ENCODE data around the gene SYNE4. TPM values are rescaled to one million over a fixed set of nuclear protein-coding genes. Genes with fewer than 3 reads are reported as not detected.

SYNE4 gene
- total and polyA plus RNA-seq, 9 of the 15 experiments (the other 6 are each of a cell fraction or from before 2014, with no cell fraction given), result 0.03 to 0.65 (median 0.29) TPM

DNA sequence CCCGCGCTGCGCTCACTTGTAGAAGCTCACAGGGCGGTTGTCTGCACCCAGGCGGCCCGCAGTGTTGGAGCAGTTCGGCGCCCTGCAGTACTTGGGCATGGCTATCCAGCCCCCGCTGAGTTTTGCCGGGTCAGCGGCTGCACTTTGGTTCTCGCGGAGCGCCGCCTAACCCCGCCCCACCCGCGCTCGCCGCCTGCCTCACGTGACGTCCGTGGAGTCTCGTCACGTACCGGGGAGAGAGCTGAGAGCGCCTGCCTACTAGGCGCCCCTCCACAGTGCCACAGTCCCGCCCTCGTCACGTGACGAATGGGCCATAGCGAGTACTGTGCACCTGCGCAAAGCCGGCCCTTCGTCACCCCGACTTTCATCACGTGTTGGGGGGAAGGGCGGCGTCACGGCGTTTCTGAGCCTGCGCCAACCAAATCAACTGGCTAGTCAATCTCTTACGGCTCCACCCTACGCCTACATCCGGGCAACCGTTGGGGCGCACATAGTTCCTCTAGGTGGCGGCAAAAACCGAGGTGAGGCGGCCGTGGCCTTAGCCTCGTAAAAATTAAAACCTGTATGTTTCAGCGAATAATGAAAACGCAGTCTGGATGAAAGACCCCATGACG, 45.6 kb upstream of the SYNE4 start, which contains the start of gene THAP8 (continued):
- TF ChIP-seq ZBTB7A (IDR thresholded peaks at IDR 0.05; ENCODE audit: borderline replicate concordance, control insufficient read depth, low read depth, low read length) (no peak; the same call in 1 of the 2 replicates), PYGO2 (tag; IDR thresholded peaks at IDR 0.05) (no peak), MCM5 (IDR thresholded peaks at IDR 0.05; ENCODE audit: low read depth) (no peak), NCOR1 (IDR thresholded peaks at IDR 0.05) (peak; percentile 14), PHF21A (IDR thresholded peaks at IDR 0.05; ENCODE audit: borderline replicate concordance, low read depth) (0 out of 2 replicates have a peak, but pooled peaks have one; percentile 17), SMC3 (conservative IDR thresholded peaks at IDR 0.05; ENCODE audit: insufficient read depth, low read depth, low read length) (no peak), SREBF1 (IDR thresholded peaks at IDR 0.05; ENCODE audit: borderline replicate concordance, low read depth, low read length) (peak; percentile 69; the same call in 1 of the 2 replicates), ZNF764 (CRISPR knock-in tag; IDR thresholded peaks at IDR 0.05; ENCODE audit: low read depth) (no peak), HMG20B (CRISPR knock-in tag; IDR thresholded peaks at IDR 0.05) (no peak), NFE2 (IDR thresholded peaks at IDR 0.05; ENCODE audit: low read depth) (no peak; the same call in 1 of the 2 replicates), ZNF766 (CRISPR knock-in tag; conservative IDR thresholded peaks at IDR 0.05) (peak; percentile 78), MYBL2 (IDR thresholded peaks at IDR 0.05; ENCODE audit: low read depth) (no peak), MYBL2 (CRISPR knock-in tag; IDR thresholded peaks at IDR 0.05; ENCODE audit: borderline replicate concordance) (no peak), ZNF263 (CRISPR knock-in tag; IDR thresholded peaks at IDR 0.05; ENCODE audit: borderline replicate concordance) (no peak; the same call in 1 of the 2 replicates), DNMT1 (IDR thresholded peaks at IDR 0.05) (no peak), MEF2A (IDR thresholded peaks at IDR 0.05; ENCODE audit: control insufficient read depth, low read depth, low read length) (no peak), GABPA (tag; conservative IDR thresholded peaks at IDR 0.05; ENCODE audit: low read depth) (0 out of 2 replicates have a peak, but pooled peaks have one; percentile 28), ILF3 (IDR thresholded peaks at IDR 0.05; ENCODE audit: borderline replicate concordance) (no peak)
- TF ChIP-seq, protein P1, sequence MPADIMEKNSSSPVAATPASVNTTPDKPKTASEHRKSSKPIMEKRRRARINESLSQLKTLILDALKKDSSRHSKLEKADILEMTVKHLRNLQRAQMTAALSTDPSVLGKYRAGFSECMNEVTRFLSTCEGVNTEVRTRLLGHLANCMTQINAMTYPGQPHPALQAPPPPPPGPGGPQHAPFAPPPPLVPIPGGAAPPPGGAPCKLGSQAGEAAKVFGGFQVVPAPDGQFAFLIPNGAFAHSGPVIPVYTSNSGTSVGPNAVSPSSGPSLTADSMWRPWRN (IDR thresholded peaks at IDR 0.05; ENCODE audit: low read depth), result peak; percentile 67; the same call in 1 of the 2 replicates
- TF ChIP-seq, protein P2, sequence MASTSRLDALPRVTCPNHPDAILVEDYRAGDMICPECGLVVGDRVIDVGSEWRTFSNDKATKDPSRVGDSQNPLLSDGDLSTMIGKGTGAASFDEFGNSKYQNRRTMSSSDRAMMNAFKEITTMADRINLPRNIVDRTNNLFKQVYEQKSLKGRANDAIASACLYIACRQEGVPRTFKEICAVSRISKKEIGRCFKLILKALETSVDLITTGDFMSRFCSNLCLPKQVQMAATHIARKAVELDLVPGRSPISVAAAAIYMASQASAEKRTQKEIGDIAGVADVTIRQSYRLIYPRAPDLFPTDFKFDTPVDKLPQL (IDR thresholded peaks at IDR 0.05; ENCODE audit: extremely low read depth, insufficient read length), result no peak
- TF ChIP-seq, protein P3, sequence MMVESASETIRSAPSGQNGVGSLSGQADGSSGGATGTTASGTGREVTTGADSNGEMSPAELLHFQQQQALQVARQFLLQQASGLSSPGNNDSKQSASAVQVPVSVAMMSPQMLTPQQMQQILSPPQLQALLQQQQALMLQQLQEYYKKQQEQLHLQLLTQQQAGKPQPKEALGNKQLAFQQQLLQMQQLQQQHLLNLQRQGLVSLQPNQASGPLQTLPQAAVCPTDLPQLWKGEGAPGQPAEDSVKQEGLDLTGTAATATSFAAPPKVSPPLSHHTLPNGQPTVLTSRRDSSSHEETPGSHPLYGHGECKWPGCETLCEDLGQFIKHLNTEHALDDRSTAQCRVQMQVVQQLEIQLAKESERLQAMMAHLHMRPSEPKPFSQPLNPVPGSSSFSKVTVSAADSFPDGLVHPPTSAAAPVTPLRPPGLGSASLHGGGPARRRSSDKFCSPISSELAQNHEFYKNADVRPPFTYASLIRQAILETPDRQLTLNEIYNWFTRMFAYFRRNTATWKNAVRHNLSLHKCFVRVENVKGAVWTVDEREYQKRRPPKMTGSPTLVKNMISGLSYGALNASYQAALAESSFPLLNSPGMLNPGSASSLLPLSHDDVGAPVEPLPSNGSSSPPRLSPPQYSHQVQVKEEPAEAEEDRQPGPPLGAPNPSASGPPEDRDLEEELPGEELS (CRISPR knock-in tag; IDR thresholded peaks at IDR 0.05; ENCODE audit: borderline replicate concordance), result 0 out of 2 replicates have a peak, but pooled peaks have one; percentile 86
- TF ChIP-seq, protein P4, sequence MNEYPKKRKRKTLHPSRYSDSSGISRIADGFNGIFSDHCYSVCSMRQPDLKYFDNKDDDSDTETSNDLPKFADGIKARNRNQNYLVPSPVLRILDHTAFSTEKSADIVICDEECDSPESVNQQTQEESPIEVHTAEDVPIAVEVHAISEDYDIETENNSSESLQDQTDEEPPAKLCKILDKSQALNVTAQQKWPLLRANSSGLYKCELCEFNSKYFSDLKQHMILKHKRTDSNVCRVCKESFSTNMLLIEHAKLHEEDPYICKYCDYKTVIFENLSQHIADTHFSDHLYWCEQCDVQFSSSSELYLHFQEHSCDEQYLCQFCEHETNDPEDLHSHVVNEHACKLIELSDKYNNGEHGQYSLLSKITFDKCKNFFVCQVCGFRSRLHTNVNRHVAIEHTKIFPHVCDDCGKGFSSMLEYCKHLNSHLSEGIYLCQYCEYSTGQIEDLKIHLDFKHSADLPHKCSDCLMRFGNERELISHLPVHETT (CRISPR knock-in tag; conservative IDR thresholded peaks at IDR 0.05 in 1 of 2, IDR thresholded peaks at IDR 0.05 in 1 of 2), result peak in 1 of 2 experiments; percentile 75; a peak in 2 of 4 replicates

Data from K562 (cell line).